H1 (cell line): ENCODE data around the gene MCHR1. TPM values are rescaled to one million over a fixed set of nuclear protein-coding genes. Genes with fewer than 3 reads are reported as not detected.

Source experiments
- TEAD4 ChIP-seq: IDR thresholded peaks from 2 replicates; pipeline ENCODE4 v1.6.1; 2012; ENCODE audit warnings: low read depth, low read length, inconsistent platforms, mixed read lengths
- polyA plus RNA-seq, 7 experiments: library from polyadenylated mRNA; depleted of rRNA in 3 of 7; stranded (reverse) in 5 of 7; unstranded in 2 of 7; fragments of >200 nt in 5 of 7; fragments of 200-250 nt in 2 of 7; gene quantifications; 1 replicate in 5 of 7; 2 replicates in 1 of 7; 4 replicates in 1 of 7; pipeline versions ENCODE4 v1.2.1 to v1.2.3, GENCODE V29; 2011 to 2013; ENCODE audit warnings: missing spikeins in 2 of 7, mixed read lengths in 2 of 7
- total RNA-seq: library from RNA; stranded (reverse); fragmentation: NEBNext Ultra II Directional; extraction: Animal tissue kit (Norgen Biotek cat#: 25700); gene quantifications from 2 replicates; pipeline ENCODE4 v1.2.1, GENCODE V29; 2021

The MCHR1 gene
- total and polyA plus RNA-seq, 2 of the 8 experiments (the other 6 are each of a cell fraction or from before 2014, with no cell fraction given) = 0.91 to 7.6 TPM

DNA sequence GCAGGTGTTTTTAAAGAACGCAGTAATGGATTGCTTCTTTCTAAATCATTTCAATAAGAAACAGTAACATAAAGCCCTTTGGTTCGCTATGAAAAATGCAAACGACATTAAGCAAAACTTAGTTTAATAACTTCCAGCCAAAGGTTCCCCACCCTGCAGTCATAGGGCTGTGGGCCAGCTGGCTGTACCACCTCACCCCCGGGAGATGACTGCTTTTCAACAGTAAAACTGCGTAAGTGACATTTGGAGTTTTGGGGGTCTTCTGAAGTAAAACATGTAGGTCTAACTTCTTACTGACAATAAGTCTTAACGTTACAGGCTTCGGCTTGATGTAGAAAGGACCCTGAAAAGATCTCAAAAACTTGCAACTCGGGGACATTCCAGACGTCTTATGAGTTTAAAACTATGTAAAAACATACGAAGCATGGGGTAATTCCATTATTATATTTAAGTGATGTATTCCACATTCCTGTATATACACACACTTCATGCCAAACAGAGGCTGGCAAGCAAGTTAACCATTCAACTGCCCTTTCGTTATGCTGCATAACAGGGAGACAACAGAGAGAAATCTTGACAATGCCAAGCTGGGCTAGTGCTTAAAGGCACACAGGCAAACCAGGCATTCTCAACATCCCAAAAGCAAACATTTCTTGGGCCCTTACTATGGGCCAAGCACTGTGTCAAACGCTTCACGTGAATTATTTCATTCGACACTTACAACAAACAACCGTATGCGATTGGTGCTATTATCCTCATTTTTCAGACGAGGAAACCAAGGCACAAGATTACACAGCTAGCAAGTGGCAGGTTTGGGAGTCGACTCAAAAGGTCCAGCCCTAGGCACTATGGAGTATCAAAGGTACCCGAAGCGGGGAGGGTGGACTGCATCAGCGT is 44.0 kb upstream of the MCHR1 start (continued):
- TF ChIP-seq TEAD4 = no peak
